Thyroid gland (tissue), 4 donors: ENCODE measurements around the gene ANGEL1. TPM values are rescaled to one million over a fixed set of nuclear protein-coding genes. Genes with fewer than 3 reads are reported as not detected.

Experiments
- DNase-seq, 2 donors: peaks; one replicate each; pipeline ENCODE4 v3.0.0-alpha.2; 2019
- H3K27ac ChIP-seq, 3 donors: fragments of 200-600 bp; sonication (generic); 1 replicate in 2 of 3; 2 replicates in 1 of 3; pipeline ENCODE4 v1.5.1; 2016 to 2019; ENCODE audit warnings: mild to moderate bottlenecking in 1 of 3, moderate library complexity in 1 of 3
- H3K27me3 ChIP-seq: fragments of 200-600 bp; sonication (generic); one replicate; pipeline ENCODE4 v1.5.1; 2019
- H3K36me3 ChIP-seq, 2 donors: fragments of 200-600 bp; sonication (generic); one replicate each; pipeline ENCODE4 v1.5.1; 2016 to 2019
- H3K4me1 ChIP-seq, 2 donors: fragments of 200-600 bp; sonication (generic); one replicate each; pipeline ENCODE4 v1.5.1; 2017 to 2019
- H3K4me3 ChIP-seq, 3 donors: fragments of 200-600 bp; sonication (generic); replicated peaks in 1 of 3; 1 replicate in 2 of 3; 2 replicates in 1 of 3; pipeline ENCODE4 v1.5.1; 2016; ENCODE audit warnings: mild to moderate bottlenecking in 1 of 3
- H3K9me3 ChIP-seq: fragments of 200-600 bp; sonication (generic); one replicate; pipeline ENCODE4 v1.5.1; 2017
- POLR2A ChIP-seq, 2 donors: fragments of 450-650 bp; IDR thresholded peaks; one replicate each; pipeline ENCODE4 v1.6.1; 2017; ENCODE audit warnings: antibody characterized with exemption in 2 of 2, mild to moderate bottlenecking in 2 of 2, moderate library complexity in 1 of 2
- WGBS, 2 donors: methylation state at CpG; one replicate each; pipeline ENCODE4 v1.1.5; 2017; 5-methylcytosine and 5-hydroxymethylcytosine counted together
- intact Hi-C: fragments of 100-400 bp; cut with DNase I; formaldehyde crosslinking; loops from one replicate; pipeline ENCODE4 v1.15.1; 2023
- total RNA-seq, 4 donors: library from RNA; depleted of rRNA; stranded (reverse); fragments of >200 nt; gene quantifications; one replicate each; pipeline ENCODE4 v1.2.3, GENCODE V29; 2016
- TF ChIP-seq, protein P1 (sequence below), 6 experiments: fragments of 200-600 bp in 3 of 6; fragments of 450-650 bp in 3 of 6; sonication (generic) in 3 of 6; IDR thresholded peaks; one replicate each; pipeline ENCODE4 v1.5.1; 2016 to 2019; ENCODE audit warnings: antibody characterized with exemption in 6 of 6, mild to moderate bottlenecking in 2 of 6, inconsistent platforms in 1 of 6, moderate library complexity in 1 of 6

Gene ANGEL1
- total RNA-seq, 4 donors from 2014 or later = 14.5 to 26.0 (median 18.4) TPM

DNA sequence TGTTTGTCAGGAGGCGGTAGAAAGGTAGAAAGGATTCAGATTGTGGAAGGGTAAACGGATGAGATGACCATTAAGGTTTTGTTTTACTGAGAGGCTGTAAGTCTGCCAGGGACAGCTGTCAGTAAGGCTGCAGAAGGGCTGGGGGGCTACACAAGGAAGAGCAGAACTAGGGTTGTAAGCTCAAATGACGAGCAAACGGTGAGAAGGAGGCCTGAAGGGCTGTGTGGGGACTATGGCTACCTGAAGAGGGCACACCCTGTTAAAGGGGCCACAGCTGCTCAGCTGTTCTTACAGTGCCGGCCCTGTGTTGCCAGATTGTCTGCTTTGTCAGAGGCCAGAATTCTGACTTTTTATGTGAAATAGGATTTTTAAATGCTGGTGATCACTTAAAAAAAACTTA lies 32.3 kb downstream of the ANGEL1 start:
- WGBS, 2 donors = 54 to 71% methylated on average over 5 of the region's 5 CpGs
- intact Hi-C loops = loop anchor here (10.0 kb wide), 1 partner anchor 76 kb away; no protein-coding TSS in a partner anchor
- Histone ChIP-seq H3K4me3 (no peak overlapping the region), H3K36me3 (peaks cover 6 to 11% of the 10 kb centered on the region in 2 donors), H3K4me1 (peaks cover 0 to 5% of the 10 kb centered on the region in 2 donors), H3K9me3 (no peaks in the 10 kb centered on the region), H3K27me3 (no peaks in the 10 kb centered on the region), H3K27ac (no peak overlapping the region)
- DNase-seq = no peak
- no peak for TF ChIP-seq POLR2A (IDR thresholded peaks at IDR 0.05)
- TF ChIP-seq, protein P1, sequence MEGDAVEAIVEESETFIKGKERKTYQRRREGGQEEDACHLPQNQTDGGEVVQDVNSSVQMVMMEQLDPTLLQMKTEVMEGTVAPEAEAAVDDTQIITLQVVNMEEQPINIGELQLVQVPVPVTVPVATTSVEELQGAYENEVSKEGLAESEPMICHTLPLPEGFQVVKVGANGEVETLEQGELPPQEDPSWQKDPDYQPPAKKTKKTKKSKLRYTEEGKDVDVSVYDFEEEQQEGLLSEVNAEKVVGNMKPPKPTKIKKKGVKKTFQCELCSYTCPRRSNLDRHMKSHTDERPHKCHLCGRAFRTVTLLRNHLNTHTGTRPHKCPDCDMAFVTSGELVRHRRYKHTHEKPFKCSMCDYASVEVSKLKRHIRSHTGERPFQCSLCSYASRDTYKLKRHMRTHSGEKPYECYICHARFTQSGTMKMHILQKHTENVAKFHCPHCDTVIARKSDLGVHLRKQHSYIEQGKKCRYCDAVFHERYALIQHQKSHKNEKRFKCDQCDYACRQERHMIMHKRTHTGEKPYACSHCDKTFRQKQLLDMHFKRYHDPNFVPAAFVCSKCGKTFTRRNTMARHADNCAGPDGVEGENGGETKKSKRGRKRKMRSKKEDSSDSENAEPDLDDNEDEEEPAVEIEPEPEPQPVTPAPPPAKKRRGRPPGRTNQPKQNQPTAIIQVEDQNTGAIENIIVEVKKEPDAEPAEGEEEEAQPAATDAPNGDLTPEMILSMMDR (IDR thresholded peaks at IDR 0.05) = no peak

DNA sequence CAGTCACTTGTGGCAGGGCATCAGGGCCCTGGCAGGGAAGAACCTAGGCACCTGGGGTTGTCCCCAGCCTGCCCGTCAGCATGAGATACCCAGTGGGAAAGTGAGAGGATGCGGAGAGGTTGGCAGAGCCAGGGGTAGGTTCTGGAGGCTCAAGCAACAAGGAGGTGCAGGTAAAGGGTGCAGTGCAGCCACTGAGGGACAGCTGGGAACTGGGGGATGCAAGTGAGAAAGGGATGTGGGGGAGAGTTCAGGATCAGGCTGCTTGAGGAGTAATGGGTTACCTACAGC lies 32.7 kb downstream of the ANGEL1 start:
- Histone ChIP-seq H3K27me3 (no peaks in the 10 kb centered on the region), H3K9me3 (no peaks in the 10 kb centered on the region), H3K36me3 (peaks cover 6 to 11% of the 10 kb centered on the region in 2 donors), H3K27ac (no peak overlapping the region), H3K4me3 (no peak overlapping the region), H3K4me1 (peaks cover 0 to 5% of the 10 kb centered on the region in 2 donors)
- intact Hi-C loops = loop anchor here (10.0 kb wide), 1 partner anchor 75 kb away; no protein-coding TSS in a partner anchor
- DNase-seq = no peak
- WGBS, 2 donors = 86 to 100% methylated on average over 2 of the region's 2 CpGs
- TF ChIP-seq, protein P1 (IDR thresholded peaks at IDR 0.05) = no peak
- TF ChIP-seq POLR2A (IDR thresholded peaks at IDR 0.05) = no peak

DNA sequence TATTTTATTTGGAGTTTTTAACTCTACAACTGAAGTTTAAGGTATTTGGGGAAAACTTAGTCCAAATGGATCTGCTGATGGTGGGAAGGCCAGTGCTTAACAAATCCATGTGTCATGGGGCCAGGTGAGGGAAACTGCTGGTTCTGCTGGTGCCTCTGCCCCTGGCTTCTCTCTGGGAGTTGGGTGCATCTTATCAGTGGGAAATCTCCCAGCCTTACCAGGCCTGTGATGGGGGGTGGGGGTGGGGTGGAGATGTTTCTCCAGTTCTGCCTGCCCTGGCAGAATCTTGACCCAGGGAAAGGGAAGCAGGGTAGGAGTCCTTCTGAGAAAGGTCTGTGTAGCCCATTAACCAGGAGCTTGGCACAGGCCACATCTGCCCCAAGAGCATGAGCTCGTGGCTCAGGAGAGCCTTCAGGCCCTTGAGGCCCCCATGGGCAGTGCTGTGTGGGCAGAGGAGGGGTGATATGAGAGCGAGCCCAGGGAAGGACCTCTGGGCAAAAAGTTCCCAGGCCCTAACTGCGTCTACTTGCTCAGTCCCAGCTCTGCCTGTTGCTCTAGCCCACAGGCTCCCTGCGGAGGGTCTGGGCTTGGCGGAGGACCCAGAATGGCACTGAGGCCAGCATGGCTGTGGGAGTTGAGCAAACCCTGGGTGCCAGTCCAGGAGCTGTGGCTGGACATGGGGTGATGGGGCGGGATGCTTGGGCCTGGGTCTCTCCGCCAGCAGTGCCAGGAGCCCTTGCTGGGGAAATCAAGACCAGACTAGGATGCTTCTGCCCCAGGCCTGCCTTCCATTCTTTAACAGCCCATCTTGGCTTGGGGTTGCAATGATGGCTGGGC lies 33.2 kb downstream of the ANGEL1 start:
- Histone ChIP-seq H3K27me3 (no peaks in the 10 kb centered on the region), H3K4me3 (no peak overlapping the region), H3K27ac (no peak overlapping the region), H3K36me3 (peaks cover 6 to 11% of the 10 kb centered on the region in 2 donors), H3K4me1 (peaks cover 0 to 5% of the 10 kb centered on the region in 2 donors), H3K9me3 (no peaks in the 10 kb centered on the region)
- intact Hi-C loops = loop anchor here (10.0 kb wide), 1 partner anchor 75 kb away; no protein-coding TSS in a partner anchor
- WGBS, 2 donors = 86 to 93% methylated on average over 7 of the region's 7 CpGs
- TF ChIP-seq POLR2A (IDR thresholded peaks at IDR 0.05) = no peak
- TF ChIP-seq, protein P1 (IDR thresholded peaks at IDR 0.05) = no peak
- DNase-seq = no peak

- H3K27me3 ChIP-seq = no peaks in the 10 kb centered on the region
- no peak for TF ChIP-seq POLR2A (IDR thresholded peaks at IDR 0.05)
- TF ChIP-seq, protein P1 (IDR thresholded peaks at IDR 0.05) = no peak
- H3K4me1 ChIP-seq = peaks cover 0 to 8% of the 10 kb centered on the region in 2 donors
- H3K27ac ChIP-seq = no peak overlapping the region
- no peak for DNase-seq
- no peaks in the 10 kb centered on the region for H3K9me3 ChIP-seq
- WGBS, 2 donors = 85 to 89% methylated on average over 15 to 16 of the region's 16 CpGs
- H3K36me3 ChIP-seq = peaks cover 6 to 11% of the 10 kb centered on the region in 2 donors
- intact Hi-C loops = no loop called here
- no peak overlapping the region for H3K4me3 ChIP-seq
Observed at GRCh38 chr14:76778546-76779215, 34.0 kb downstream of the ANGEL1 start.

DNA sequence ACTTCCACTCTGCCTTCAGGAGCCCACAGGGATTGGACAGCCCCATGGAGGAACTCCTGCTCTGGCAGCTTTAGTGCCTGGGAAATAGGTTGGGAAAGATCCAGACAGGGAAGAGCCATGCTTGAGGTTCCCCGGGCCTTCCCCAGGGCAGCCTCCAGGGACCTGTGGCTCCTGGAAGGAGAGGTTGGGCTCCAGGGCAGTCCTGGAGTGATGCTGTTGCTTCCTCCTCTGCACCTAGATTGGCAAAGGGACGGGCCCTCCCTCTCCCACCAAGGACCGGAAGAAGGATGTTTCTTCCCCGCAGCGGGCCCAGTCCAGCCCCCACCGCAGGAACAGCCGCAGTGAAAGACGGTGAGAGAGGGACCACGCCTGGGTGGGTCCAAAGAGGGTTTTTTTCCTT lies 35.0 kb downstream of the ANGEL1 start:
- Histone ChIP-seq H3K27me3 (no peaks in the 10 kb centered on the region), H3K4me3 (no peak overlapping the region), H3K27ac (no peak overlapping the region), H3K4me1 (peaks cover 0 to 14% of the 10 kb centered on the region in 2 donors), H3K36me3 (peaks cover 6 to 11% of the 10 kb centered on the region in 2 donors), H3K9me3 (no peaks in the 10 kb centered on the region)
- WGBS, 2 donors = 64 to 77% methylated on average over 9 of the region's 9 CpGs
- intact Hi-C loops = no loop called here
- TF ChIP-seq, protein P1 (IDR thresholded peaks at IDR 0.05) = no peak
- no peak for TF ChIP-seq POLR2A (IDR thresholded peaks at IDR 0.05)
- no peak for DNase-seq
